GF-D8 (cell line): ENCODE results near the gene ATOH8.

Experiments
- DNase-seq: peaks from one replicate; lab custom pipeline; 2025; lab: John Stamatoyannopoulos, UW

Gene ATOH8

DNA sequence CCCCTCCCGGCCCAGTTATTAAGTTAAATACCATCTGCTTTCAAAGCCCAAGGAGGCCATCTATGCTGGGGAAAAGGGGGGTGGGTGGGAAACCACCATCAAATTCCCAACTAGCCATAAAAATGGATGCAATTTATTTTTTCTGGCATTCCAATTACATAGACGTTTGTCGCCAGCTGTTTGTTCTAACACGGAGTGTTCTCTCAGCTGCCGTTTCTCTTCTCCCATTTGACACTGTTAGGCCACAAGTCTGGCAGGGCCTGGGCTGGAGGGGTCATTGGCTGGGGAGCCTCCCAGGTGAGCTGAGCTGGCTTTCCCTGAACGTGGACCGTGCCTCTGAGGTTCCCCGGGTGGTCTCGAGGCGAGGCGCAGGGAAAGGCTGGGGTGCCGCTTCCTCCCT lies 16.6 kb downstream of the ATOH8 start:
- DNase-seq = no peak

DNA sequence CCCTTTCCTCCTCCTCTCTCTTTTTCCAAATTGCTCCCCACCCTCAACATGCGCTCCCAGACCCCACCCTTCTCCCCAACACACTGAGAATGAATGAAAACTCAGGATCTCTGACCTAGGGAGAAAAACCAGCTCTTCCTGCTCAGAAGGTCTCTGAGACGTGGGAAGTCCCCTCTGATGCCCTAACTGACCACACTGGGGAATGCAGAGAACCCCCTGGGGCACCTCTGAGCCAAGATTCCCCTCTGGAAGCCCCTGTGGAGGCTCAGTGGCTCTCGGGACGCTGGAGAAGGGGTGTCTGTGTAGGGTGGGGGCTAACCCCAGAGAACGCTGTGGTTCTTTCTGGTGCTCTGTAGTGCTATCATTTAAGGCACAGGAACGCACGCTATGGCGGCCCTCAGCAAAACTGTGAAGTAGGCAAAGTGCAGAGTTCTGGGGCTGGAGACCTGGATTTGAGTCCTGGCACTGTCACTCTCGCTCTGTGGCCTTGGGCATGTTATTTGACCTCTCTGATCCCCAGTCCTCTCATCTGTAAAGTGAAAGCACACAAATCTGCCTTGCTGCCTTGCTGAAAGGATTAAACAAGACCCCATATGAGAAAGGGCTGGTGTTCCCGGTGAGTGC lies 17.1 kb downstream of the ATOH8 start:
- no peak for DNase-seq

DNA sequence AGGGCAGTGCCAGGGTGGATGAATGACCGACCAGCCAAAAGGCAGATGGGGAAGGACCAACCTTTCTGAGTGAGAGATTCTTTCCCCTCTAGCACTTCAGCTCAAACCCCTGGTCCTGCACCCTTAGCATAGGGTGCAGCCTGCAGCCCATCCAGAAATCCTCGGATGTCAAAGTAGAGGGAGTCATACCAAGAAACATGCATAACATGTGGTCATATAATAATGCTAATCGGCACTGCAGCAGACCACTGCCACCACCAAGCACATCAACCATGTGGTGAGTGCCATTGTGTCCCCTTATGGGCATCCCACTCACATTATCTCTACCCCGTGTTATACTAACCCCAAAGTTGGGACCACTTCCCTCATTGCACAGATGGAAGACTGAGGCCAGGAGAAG lies 17.7 kb downstream of the ATOH8 start:
- DNase-seq = no peak

DNA sequence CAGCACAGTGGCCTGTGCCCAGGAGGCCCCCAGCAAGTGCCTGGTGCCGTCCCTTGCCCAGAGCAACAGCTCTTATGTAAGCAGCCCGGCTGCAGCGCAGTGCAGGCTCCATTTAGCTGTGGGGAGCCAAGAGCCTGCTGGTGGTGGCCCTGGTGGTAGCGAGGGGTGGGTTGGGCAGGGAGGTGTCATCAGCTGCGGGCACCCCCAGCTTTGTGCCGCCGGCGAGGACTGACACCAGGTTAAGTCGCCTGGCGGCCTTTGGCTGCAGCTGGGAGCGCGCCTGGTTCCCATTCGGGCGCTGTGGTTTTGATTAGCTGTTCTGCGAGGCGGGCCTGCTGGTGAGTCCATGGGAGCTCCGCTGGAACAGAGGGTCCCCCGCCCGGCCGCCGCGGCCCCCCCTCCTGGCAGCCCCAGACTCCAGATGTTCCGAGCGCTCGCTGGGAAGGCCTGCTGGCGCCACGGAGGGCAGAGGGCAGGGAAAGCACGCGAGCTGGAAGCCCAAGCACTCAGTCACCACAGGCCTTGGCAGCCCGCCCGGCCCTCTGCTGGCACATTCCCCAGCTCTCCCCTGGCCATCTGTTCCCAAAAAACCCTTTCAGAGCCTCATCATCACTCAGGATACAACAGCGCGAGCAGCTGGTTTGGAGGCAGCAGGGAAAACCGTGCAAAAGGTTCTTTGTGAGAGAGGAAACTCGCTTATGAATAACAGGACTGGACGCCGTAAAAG lies 18.4 kb downstream of the ATOH8 start:
- peak; percentile 31 for DNase-seq

DNA sequence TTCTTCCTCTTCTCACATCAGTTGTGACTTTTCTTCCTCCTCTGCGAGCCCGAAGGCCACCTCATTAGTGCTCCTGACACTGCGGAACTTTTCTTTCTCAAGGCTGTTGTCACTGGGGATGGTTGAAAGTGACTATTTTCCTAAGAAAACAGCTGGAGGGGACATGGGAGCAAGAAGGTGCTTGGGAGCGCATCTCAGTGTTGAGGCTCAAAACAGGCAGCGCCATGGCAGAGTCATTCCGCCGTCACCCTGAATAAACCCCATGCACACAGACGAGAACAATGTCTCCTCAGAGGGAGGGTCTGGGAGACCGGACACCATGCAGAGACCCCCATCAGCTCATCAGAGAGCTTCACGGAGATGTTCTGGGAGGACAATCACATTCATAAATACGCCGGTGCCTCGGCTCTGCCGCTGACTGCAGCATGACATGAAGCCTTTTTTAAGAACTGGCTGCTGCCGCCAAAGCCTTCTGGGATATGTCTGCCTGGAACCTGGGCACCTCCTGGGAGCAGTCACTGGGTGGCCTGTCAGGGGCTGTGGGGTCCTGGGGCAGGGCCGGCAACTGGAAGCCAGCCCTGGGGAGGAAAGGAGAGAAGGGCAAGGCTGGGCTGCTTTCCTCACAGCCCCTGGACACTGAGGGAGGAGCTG lies 19.2 kb downstream of the ATOH8 start:
- DNase-seq = no peak

DNA sequence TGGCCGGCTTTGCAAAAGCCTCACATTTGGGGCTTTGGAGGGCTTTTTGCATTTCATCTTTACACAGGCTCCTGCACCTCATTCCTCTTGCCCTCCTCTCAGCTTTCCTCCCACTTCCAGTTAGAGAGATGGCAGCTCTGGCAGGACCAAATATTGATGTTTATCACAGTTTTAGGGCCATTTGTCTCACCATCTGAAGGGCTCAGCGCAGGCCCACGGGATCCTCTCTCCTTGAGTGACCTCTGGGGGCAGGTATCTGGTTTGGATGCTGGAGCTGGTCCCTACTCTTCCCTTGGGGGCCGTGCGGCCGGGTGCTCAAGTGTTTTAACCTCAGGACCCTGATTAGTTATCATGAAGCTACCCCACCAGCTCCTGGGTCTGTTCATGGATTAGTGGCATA lies 19.9 kb downstream of the ATOH8 start:
- no peak for DNase-seq

DNA sequence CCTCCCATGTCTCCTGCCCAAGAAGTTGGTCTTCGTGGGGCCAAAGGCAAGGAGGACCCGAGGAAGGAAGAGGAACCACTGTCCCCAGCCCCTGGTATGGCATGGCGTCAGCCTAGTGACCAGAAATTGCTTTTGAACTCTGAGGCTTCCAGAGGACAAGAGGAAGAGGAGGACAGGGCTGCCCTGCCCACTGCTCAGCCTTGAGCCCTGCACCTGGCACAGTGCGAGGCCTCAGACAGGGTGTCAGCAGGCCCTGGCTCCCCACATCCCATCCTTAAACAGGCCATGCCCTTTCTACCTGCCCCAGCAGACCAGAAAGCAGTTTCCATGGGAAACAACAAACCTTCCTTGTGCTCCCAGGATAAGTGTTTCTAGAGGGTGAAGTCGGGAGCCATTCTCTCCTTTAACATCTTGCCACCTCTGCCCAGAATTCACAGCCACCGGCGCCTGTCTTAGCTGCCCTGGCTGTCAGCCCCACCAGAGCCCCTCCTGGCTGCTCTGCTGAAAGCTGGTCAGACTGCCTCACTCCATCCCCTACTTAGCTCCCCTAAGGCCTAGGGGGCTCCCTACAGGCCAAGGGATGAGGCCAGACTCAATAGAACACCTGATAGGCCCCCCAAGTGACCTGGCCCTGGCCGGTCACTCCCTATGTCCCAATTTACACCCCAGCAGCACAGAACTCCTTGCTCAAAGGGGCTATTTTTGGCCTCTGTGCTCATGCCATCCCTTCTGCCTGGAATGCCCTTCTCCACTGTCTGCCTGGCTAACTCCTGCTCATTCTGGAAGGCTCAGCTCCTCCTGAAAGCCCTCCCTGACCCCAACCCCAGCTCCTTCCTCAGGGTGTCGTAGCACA lies 20.6 kb downstream of the ATOH8 start:
- no peak for DNase-seq

DNA sequence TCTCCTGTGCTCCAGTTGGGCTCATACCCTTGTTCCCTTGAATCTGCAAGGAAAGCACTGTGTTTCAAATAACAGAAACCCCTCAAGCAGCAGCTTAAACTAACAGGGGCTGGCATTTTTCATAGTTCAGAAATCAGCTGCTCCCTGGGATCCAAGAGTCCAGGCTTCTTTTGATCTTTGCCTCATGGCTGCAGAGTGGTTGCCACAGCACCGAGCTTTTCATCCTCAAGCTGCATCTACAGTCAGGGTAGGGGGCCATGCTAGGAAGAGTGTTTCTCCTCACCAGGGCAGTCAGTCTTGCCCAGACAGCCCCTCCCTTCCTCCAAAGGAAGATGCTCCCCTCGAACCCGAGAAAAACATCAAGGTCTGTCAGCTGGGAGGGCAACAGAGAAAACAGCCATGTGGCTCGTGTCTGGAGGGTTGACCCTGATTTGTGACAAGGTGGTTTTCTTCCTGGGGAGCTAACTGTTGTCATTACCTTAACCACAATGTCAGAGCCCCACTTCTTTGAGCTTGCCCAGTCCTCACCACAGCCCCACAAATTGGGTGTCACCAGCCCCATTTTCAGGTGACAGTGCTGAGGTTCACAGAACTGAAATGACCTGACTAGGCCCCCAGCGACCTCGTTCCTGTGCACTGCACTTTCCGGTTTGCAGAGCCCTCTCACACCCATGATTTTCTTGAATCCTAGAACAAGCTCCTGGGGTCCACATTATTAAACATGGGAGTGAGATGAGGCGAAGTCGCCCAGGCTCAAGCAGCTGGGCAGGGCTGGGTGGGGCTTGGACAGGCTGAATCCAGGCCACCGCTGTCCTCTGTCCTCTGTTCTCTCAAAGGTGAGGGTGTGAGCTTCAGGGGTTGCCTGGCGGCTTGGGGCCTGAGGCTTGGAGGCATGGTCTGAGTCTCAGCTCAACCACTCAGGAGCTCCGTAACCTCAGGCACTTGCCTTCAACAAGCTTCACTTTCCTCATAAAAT lies 21.9 kb downstream of the ATOH8 start:
- no peak for DNase-seq

DNA sequence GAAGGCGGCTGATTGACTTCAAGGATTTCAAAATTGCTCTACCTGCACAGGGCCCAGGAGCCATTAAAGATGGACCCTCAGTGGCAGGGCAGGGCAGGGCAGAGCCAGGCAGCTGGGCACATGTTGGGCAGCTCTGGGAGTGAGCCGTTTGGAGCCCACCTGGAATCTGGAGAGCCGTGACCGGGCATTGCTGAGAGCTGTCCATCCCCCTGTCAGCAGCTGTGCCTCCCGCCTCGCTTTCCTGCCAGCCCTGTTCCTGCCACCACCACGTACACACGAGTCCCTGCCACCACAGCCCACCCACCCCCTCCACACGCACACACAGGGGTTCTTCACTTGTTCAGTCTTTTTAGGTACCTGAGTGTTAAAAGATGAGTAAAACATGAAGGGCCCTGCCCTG lies 22.9 kb downstream of the ATOH8 start:
- DNase-seq = no peak

DNA sequence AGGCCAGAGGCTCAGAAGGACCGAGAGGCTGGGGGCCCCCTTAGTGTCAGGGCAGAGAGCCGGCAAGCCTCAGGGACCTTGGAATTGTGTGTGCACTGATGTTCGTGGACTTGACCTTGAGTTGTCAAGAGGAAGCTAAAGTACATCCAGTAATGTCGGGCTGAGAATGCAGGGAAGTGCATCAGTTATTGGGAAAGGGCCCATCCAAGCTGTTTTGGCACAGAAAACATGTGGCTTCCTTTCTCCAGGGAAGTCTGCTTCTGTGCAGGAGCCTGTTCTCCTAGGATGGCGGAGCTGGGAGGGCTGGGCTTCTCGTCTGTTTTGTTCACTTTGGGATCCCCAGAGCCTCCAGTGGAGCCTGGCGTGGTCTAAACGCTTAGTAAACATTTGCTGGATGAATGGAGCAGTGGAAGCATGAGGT lies 23.7 kb downstream of the ATOH8 start:
- no peak for DNase-seq

DNA sequence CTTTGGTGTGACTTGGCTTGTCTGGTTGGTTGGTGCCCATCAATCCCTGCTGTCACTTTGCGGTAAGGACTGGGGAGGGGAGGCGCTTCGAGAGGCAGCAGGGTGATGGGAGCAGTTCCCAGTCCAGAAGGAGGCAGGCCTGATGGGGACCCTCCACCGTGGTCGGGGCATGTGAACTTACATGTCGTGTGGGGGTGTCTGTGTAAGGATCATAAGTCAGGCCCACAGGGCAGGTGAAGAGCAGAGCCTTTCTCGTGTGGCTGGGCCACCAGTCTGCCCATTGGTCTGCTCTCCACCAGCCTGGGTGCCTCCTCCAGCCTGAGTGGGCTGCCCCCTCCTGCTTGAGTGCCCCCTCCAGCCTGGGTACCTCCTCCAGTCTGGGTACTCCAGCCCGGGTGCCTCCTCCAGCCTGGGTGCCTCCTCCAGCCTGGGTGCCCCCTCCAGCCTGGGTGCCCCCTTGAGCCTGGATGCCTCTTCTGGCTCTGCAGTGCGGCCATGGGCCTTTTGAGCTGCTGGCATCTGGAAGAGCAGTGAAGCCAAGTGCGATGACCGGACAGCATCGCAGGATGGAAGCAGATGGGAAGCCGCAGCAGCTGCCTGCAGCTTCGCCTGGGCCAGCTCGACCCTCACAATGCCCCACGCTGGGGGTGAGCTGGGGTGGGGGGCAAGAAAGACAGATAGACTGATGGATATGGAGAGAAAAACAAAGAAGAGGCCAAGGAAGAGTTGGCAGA lies 25.0 kb downstream of the ATOH8 start:
- DNase-seq = no peak

DNA sequence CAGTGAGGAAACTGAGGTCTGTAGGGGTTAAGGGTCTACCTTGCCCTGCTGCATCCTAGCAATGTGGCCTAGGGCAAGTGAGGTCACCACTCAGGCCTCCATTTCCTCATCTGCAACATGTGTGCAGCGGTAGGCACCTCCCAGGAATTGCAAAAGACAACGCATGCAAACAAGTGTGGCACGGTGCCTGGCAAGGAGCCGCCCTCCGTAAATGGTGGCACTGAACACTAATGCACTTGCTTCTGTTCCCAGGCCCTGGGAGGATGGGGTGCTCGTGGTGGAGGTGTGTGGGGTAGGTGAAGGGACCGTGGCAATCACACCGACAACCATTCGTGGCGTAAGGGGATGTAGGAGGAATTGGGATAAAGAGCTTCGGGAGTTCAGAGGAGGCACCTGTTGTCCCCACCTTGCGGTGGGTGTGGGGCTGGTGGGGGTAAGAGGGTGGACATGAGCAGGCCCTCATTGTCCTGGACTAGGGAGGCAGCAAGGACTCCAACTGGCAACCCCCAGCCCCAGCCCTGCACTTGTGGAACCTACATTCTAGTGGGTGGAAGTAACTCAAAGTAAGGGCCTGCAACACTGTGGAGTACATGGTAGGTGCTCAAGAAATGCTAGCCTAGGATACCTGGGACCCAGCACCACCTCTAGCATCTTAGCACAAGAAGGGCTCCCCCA lies 26.0 kb downstream of the ATOH8 start:
- DNase-seq = no peak

DNA sequence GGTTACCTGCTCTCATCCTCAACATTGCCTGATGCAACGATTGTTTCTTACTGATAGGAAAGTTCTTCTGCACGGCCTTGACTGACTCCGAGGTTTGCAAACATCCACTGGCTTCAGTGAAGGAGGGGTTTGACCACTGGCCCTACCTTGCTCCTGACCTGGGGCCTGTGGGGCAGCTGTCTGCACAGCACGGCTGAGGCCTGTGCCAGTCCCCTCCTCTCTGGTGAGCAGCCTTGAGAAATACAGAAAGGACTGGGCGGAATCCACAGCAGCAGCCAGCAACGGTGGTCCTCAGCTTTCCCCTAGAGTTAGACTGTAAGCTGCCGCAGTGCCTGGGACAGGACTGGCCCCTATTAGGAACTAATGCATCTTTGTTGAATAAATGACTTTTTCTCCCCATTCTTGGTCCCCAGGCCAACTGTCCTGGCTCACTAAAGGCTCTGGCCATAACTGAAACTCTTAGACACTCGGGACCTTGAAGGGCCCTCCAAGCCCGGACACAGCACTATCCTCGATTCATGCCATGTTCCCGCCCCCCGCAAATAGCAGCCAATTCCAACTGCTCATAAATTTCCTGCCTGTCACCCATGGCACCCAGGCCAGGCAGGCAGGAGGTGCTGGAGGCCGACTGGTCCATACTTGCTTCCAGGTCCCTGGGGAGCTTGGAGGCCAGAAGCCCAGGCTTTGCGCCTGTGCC lies 26.7 kb downstream of the ATOH8 start:
- no peak for DNase-seq

DNA sequence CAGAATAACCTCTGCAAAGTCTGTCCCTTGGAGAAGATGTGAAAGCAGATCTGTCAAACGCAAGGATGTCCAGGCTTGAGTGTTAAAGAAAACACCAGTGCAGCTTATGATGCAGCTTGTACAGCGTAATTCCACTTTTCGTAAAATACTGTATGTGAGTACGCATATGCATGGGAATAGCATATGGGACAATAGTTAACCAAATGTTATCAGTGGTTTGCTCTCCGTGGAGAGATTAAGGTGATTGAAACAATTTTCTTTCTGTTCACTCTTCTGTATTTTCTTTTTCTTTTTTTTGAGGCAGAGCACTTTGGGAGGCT lies 27.2 kb downstream of the ATOH8 start:
- DNase-seq = no peak

DNA sequence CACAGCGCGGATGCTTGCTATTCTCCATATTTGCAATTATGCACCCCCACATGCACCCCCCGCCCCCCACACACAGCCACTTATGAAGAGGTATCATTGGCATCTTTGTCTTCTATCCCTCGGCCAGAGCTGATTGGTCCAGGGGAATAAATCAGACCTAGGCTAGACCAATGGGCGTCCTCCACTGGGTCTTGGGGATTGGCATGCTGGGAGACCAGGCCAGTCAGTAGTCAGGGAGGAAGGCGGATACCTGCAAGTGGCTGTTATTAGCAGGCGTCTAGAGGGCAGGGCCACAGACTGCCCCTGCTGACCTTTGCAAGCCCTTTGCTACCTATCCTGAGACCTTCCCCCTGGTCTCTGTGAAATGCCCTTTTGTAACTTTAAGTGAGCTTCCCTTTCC lies 30.0 kb downstream of the ATOH8 start:
- no peak for DNase-seq

DNA sequence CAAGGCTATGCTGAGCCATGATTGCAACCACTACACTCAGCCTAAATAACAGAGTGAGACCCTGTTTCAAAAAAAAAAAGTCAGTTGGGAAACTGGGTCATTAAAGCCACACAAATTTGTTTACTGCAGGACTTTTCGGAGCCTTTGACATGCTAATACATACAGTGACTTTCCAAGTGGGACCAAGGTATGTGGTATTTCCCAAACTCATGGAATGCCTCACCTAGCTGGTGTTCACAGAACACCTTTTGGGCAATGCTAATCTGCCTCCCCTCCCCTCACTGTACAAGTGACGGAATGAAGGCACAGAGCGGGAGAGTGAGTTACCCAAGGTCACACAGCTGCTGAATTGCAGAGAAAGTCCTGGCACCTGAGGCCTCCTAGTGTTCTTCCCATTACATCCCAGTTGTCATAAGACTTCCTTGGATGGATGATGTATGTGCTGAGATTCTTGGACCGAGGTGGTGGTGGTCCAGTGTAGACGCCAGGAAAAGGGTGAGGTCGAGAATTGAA lies 30.7 kb downstream of the ATOH8 start:
- no peak for DNase-seq

DNA sequence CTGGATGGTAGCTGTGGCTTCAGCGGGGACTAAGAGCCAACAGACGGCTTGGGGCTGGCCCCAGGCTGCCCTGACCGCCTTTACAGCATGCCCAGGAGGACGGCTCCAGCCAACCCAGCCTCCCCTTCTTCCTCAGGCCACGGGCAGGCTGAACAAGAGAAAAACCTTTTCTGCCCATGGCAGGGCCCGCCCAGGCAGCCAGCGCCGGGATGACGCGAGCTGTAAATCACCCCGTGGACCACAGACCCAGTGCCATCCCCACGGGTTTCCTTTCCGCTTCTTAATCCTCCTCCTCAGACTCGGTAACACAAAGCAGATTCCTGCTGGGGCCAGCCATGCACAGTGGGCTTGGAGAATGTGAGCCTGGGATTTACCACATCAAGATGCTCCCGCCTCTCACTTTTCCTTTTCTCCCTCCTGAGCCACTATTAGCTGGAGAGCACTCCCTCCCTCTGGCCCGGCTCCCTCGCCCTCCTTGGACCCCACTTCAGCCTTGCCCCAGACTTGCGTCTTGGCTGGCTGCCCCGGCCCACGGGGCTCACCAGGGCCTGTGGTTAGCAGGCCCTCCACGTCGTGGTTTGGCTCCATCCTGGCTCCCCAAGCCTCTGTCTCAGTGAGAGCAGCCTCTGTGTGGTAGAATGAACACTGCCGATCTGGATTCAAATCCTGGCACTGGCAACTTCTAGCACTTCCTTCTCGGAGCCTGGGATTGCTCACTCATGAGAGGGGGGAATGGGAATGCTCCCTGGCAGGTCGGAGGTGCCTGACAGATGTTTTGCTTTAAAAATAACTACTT lies 31.4 kb downstream of the ATOH8 start:
- DNase-seq = no peak

DNA sequence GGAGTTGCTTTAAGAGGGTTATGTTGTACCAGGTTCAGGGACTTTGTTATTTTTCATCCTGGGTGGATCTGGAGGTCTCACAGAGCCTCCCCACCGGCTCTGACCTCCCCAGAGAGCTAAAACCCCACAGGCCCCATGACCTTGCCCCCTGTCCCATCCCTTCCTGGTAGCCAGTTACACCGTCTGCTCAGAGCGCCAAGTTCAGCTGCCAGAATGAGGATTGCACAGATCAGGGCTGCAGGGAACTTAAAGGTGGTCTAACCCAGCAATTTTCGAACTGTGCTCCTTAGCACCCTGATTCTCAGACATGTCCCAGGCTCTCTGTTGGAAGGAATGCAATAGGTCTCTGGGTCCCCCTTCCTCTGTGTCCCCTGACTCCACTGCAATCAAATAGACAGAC lies 32.1 kb downstream of the ATOH8 start:
- no peak for DNase-seq

DNA sequence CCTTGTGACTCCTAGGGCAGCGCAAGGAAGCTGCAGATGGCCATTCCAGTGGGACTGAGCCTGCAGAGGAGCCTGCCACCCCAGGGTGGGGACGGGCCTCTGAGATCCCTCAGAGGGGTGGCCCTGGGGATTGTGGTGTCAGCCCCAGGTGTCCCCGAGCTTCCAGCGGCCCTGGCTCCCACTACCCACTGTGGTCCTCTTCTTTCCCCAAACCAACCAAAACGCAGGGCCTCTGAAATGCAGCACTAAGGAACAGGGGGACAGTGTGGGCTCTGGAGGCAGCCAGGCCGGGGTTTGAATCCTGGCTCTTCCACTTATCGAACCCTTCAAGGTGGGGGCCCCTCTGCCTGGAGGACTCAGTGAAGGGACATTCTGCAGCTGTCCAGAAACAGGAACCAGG lies 32.7 kb downstream of the ATOH8 start:
- no peak for DNase-seq
